OCI-LY3 (cell line): ENCODE measurements around the gene ADCY9.

Source experiments
- H2AFZ ChIP-seq: fragments of 200-600, 300-600 bp; shearing (Covaris generic); 2 replicates; pipeline ENCODE4 v1.6.0; 2014; ENCODE audit warnings: antibody characterized with exemption, low read depth, low read length
- H3K27ac ChIP-seq: fragments of 200-600, 300-600 bp; sonication (generic); 2 replicates; pipeline ENCODE4 v1.5.1; 2014; ENCODE audit warnings: mild to moderate bottlenecking, low read length, moderate library complexity, mixed read lengths
- H3K27me3 ChIP-seq: fragments of 200-600, 300-600 bp; sonication (generic); 2 replicates; pipeline ENCODE4 v1.6.1; 2014; ENCODE audit warnings: low read depth, low read length, mixed read lengths
- H3K36me3 ChIP-seq: fragments of 200-600, 300-600 bp; sonication (generic); replicated peaks from 2 replicates; pipeline ENCODE3; 2014; ENCODE audit warnings: low read depth, low read length, mixed read lengths
- H3K4me1 ChIP-seq: fragments of 300-600, 200-600 bp; sonication (generic); 2 replicates; pipeline ENCODE4 v1.6.1; 2014; ENCODE audit warnings: low read length, mixed read lengths
- H3K4me2 ChIP-seq: fragments of 200-600, 300-600 bp; sonication (generic); 2 replicates; pipeline ENCODE4 v1.6.1; 2014; ENCODE audit warnings: low read length, mixed read lengths
- H3K4me3 ChIP-seq: fragments of 300-600, 200-600 bp; sonication (generic); 2 replicates; pipeline ENCODE4 v1.5.1; 2014; ENCODE audit warnings: antibody characterized with exemption, mild to moderate bottlenecking, low read length, moderate library complexity
- H3K79me2 ChIP-seq: fragments of 300-600, 200-600 bp; shearing (Covaris generic); 2 replicates; pipeline ENCODE4 v1.6.1; 2014; ENCODE audit warnings: mild to moderate bottlenecking, low read length, mixed read lengths
- H3K9ac ChIP-seq: fragments of 300-600, 200-600 bp; shearing (Covaris generic); 2 replicates; pipeline ENCODE4 v1.6.0; 2014; ENCODE audit warnings: mild to moderate bottlenecking, low read length, moderate library complexity
- H3K9me3 ChIP-seq: fragments of 200-600, 300-600 bp; shearing (Covaris generic); 2 replicates; pipeline ENCODE4 v1.6.1; 2014; ENCODE audit warnings: low read length, mixed read lengths; ENCODE audit not compliant: insufficient read depth
- H4K20me1 ChIP-seq: fragments of 200-600, 300-600 bp; sonication (generic); 2 replicates; pipeline ENCODE4 v1.6.1; 2016; ENCODE audit warnings: low read length, mixed read lengths; ENCODE audit not compliant: insufficient read depth
- EZH2phosphoT487 ChIP-seq: fragments of 200-600 bp; shearing (Covaris generic); IDR thresholded peaks from 2 replicates; pipeline ENCODE4 v1.6.1; 2018; ENCODE audit warnings: antibody characterized with exemption, mixed run types, low read depth
- TF ChIP-seq, protein P1 (sequence below): fragments of 200-600, 300-600 bp; sonication (generic); IDR thresholded peaks from 2 replicates; pipeline ENCODE4 v1.5.1; 2014; ENCODE audit warnings: antibody characterized with exemption, low read length, low read depth

Gene ADCY9

DNA sequence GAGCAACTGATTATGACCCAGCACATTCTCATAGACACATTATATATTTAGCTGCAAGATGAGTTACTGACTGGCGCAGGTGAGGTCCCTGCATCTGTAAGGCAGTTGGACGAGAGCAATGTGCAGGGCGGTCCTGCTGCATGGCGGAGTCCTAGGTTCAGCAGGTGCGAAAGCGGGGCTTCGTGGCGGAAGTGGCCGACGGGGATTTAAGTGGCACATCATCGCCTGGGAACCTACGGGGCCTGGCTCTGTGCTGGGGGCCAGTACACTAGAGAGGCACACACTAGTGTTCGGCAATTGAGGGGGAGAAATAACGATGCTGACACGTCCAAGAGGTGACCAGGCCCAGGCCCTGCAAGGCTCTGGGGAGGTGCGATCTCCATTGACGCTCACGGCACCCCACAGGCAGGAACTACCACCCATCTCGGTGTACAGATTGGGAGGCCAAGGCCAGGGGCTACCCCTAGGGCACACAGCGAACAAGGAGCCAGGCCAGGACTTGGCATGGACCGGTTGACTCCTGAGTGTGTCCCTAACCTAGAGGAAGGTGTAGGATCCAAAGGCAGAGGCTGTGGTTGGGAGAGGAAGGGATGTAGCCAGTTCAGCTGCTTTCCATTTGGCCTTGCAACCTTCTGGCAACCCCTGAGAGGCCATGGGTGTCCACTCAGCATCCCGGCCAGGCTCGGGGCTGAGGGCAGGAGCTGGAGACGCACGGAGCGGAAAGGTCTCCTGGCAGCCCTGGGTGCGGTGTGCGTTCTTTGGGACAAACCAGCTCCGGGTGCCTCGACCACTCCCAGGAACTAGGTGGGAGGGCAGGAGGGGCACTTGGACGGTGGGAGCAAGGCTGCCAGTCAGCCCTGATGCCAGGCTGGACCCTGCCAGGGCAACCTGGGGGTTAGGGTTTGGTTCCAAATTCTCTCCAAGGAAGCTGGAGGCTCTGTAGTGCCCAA, 131.9 kb downstream of the ADCY9 start:
- H4K20me1 ChIP-seq = no peaks in the 10 kb centered on the region
- H3K9ac ChIP-seq = no peak overlapping the region
- H3K4me2 ChIP-seq = no peak overlapping the region
- H2AFZ ChIP-seq = no peak overlapping the region
- H3K27ac ChIP-seq = no peak overlapping the region
- peaks cover 5% of the 10 kb centered on the region; the same call in 1 of the 2 replicates for H3K27me3 ChIP-seq
- H3K79me2 ChIP-seq = no peaks in the 10 kb centered on the region
- no peaks in the 10 kb centered on the region for H3K9me3 ChIP-seq
- no peaks in the 10 kb centered on the region for H3K4me1 ChIP-seq
- no peak for TF ChIP-seq EZH2phosphoT487
- TF ChIP-seq, protein P1, sequence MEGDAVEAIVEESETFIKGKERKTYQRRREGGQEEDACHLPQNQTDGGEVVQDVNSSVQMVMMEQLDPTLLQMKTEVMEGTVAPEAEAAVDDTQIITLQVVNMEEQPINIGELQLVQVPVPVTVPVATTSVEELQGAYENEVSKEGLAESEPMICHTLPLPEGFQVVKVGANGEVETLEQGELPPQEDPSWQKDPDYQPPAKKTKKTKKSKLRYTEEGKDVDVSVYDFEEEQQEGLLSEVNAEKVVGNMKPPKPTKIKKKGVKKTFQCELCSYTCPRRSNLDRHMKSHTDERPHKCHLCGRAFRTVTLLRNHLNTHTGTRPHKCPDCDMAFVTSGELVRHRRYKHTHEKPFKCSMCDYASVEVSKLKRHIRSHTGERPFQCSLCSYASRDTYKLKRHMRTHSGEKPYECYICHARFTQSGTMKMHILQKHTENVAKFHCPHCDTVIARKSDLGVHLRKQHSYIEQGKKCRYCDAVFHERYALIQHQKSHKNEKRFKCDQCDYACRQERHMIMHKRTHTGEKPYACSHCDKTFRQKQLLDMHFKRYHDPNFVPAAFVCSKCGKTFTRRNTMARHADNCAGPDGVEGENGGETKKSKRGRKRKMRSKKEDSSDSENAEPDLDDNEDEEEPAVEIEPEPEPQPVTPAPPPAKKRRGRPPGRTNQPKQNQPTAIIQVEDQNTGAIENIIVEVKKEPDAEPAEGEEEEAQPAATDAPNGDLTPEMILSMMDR = no peak
- H3K36me3 ChIP-seq = no peaks in the 10 kb centered on the region
- no peak overlapping the region for H3K4me3 ChIP-seq

DNA sequence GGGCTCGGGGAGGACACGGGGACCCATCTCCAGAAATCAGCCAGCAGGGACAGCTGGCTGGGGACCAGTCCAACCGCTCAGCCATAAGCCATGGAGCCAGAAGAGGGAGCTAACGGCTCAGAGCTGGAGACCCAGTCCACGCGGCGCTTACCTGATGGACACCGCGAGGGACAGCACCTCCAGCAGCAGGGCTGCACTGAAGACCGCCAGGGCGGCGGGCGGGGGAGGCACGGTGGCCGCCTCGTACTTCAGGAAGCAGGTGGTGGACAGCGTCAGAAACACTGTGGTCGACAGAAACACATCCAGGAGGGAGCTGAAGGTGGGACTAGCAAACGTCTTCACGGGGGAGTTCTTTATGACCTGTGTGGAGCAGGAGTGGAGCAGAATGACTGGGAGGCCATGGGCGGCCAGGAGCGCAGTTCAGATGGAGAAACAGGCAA, 133.1 kb downstream of the ADCY9 start:
- no peaks in the 10 kb centered on the region for H3K4me1 ChIP-seq
- peaks cover 5% of the 10 kb centered on the region; the same call in 1 of the 2 replicates for H3K27me3 ChIP-seq
- no peak overlapping the region for H3K4me3 ChIP-seq
- H2AFZ ChIP-seq = no peak overlapping the region
- H3K4me2 ChIP-seq = no peak overlapping the region
- H3K9ac ChIP-seq = no peak overlapping the region
- H3K79me2 ChIP-seq = no peaks in the 10 kb centered on the region
- no peaks in the 10 kb centered on the region for H3K9me3 ChIP-seq
- TF ChIP-seq, protein P1 = peak; percentile 31
- TF ChIP-seq EZH2phosphoT487 = no peak
- H3K27ac ChIP-seq = no peak overlapping the region
- no peaks in the 10 kb centered on the region for H4K20me1 ChIP-seq
- no peaks in the 10 kb centered on the region for H3K36me3 ChIP-seq

DNA sequence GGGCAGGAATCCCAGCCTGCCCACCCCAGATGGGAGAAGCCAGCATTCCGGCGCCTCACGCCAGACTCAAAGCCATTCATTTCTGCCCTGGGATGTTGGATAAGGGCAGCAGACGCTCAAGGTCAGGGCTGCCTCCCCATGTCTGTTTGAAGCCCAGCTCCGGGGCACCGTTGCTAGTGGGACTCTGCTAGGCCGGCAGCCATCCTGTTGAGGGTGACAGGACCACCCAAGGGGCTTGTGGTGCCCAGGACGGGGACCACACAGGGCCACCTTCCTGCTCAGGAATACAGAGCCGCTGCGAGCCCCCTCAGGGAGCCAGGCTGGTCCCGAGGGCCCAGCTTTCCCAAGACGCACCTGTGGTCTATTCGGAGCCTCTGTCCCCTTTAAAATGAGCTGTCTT, 134.0 kb downstream of the ADCY9 start:
- H2AFZ ChIP-seq = no peak overlapping the region
- TF ChIP-seq EZH2phosphoT487 = no peak
- TF ChIP-seq, protein P1 = no peak

DNA sequence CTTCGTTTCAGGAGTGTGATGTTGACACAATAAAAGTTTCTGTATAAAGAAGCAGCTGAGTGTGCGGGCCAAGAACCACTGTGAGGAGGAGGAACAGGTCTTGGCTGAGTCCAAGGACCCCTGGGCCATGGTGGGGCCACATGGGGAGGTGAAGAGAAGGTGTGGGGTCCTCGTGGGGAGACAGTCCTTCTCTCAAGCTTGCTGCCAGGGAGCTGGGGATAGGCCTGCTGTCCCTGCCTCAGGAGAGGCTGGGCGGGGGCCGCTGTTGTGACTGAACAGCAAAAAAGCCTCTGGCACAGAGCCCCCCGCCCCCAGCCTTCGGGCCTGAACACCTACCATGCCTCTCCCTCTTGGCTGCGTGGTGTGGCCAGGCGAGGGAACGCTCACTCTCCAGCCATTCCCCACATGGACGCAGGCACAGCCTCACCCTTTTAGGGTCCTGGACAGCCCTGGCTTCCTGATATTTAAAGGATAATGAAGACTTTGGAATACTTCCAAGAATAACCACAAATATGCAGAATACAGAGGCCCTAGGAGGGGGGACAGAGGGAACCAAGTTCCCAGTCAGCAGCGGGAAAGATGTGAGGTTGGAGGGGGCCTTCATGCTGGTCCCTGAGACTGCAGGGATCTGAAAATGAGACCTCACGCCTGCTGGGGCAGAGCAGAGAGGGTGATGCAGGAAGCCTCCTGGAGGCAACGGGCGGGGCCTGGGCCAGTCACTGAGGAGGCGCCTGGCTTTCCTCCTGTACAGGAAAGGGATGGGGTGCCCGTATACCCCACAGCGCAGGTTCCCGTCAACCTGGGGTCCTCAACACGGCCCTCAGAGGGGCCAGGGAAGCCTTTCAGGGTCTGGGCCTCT, 135.8 kb downstream of the ADCY9 start:
- Histone ChIP-seq H3K79me2 (no peaks in the 10 kb centered on the region), H3K27ac (no peak overlapping the region), H3K9ac (no peak overlapping the region), H4K20me1 (no peaks in the 10 kb centered on the region), H3K9me3 (no peaks in the 10 kb centered on the region), H2AFZ (no peak overlapping the region), H3K4me2 (no peak overlapping the region), H3K36me3 (no peaks in the 10 kb centered on the region), H3K4me1 (no peaks in the 10 kb centered on the region), H3K27me3 (peaks cover 5% of the 10 kb centered on the region; the same call in 1 of the 2 replicates), H3K4me3 (no peak overlapping the region)
- TF ChIP-seq, protein P1 = no peak
- TF ChIP-seq EZH2phosphoT487 = no peak

More for the DNA sequence above, 134.0 kb downstream of the ADCY9 start:
- no peak overlapping the region for H3K9ac ChIP-seq
- H3K4me2 ChIP-seq = no peak overlapping the region
- H4K20me1 ChIP-seq = no peaks in the 10 kb centered on the region
- H3K36me3 ChIP-seq = no peaks in the 10 kb centered on the region
- peaks cover 5% of the 10 kb centered on the region; the same call in 1 of the 2 replicates for H3K27me3 ChIP-seq
- H3K4me1 ChIP-seq = no peaks in the 10 kb centered on the region
- no peak overlapping the region for H3K4me3 ChIP-seq
- H3K79me2 ChIP-seq = no peaks in the 10 kb centered on the region
- no peaks in the 10 kb centered on the region for H3K9me3 ChIP-seq
- H3K27ac ChIP-seq = no peak overlapping the region
